GM12801 (cell line): Measurements from ENCODE around the gene CBS.

Experiments
- TF ChIP-seq, protein P1 (sequence below): IDR thresholded peaks from one replicate; pipeline ENCODE4 v1.5.1; 2011; ENCODE audit warnings: control low read depth; ENCODE audit not compliant: insufficient read length; ENCODE audit errors: extremely low read depth

CBS gene

GRCh38 chr21:43027846-43028731 lies 47.5 kb downstream of the CBS start:
- TF ChIP-seq, protein P1, sequence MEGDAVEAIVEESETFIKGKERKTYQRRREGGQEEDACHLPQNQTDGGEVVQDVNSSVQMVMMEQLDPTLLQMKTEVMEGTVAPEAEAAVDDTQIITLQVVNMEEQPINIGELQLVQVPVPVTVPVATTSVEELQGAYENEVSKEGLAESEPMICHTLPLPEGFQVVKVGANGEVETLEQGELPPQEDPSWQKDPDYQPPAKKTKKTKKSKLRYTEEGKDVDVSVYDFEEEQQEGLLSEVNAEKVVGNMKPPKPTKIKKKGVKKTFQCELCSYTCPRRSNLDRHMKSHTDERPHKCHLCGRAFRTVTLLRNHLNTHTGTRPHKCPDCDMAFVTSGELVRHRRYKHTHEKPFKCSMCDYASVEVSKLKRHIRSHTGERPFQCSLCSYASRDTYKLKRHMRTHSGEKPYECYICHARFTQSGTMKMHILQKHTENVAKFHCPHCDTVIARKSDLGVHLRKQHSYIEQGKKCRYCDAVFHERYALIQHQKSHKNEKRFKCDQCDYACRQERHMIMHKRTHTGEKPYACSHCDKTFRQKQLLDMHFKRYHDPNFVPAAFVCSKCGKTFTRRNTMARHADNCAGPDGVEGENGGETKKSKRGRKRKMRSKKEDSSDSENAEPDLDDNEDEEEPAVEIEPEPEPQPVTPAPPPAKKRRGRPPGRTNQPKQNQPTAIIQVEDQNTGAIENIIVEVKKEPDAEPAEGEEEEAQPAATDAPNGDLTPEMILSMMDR: no peak

DNA sequence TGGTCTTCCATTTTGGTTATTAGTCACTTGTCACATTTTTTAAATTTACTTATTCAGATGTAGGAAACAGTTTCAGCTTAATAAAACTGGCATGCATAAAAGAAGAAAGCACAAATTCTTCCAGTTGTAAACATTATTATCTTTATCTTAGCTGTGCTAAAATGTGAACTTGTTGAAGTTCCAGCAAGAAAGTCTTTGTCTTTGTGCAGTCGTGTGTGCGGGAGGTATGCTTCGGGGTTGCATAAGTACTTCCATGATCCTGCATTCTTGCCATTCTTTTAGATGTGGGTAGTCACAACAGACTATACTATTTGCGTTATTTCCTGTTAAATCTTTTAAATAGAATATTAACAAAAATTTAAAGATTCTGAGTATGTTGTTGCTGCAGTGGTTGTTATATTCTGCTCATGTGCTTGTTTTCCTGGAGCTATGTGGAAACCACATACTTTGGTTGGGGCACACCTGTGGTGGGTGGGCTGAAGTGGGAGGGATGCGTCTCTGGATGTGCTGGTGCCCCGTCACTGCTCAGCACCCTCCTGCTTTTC lies 49.9 kb downstream of the CBS start:
- TF ChIP-seq, protein P1: no peak

DNA sequence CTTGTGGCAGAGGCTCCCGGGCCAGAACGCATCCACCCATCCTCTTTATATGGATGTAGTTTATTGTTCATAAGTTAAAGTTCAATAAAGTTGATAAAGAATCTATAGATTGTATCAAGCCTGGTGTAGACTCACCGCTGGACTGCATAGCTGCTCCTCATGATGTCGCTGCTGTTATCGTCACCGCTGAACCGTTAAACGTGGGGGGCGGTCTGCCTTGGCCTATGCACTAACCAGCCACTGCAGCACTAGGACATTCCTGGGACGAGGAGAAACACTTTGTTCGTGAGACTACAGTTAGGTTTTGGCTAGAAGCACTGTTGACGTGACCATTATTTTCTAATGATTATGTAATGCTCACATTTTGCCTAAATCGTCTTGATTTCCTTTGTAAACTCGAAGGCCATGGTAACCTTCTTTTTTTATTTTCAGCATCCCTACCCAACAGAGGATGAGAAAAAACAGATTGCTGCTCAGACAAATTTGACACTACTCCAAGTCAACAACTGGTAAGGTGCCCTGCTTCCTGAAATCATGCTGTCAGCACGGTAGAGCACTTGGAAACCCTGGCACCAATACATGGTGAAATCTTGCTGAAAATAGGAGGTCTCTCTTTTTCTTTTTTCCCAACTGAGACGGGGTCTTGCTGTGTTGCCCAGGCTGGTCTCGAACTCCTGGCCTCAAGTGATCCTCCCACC lies 51.0 kb downstream of the CBS start:
- TF ChIP-seq, protein P1: no peak

GRCh38 chr21:43023175-43023574 lies 52.5 kb downstream of the CBS start:
- TF ChIP-seq, protein P1: no peak

DNA sequence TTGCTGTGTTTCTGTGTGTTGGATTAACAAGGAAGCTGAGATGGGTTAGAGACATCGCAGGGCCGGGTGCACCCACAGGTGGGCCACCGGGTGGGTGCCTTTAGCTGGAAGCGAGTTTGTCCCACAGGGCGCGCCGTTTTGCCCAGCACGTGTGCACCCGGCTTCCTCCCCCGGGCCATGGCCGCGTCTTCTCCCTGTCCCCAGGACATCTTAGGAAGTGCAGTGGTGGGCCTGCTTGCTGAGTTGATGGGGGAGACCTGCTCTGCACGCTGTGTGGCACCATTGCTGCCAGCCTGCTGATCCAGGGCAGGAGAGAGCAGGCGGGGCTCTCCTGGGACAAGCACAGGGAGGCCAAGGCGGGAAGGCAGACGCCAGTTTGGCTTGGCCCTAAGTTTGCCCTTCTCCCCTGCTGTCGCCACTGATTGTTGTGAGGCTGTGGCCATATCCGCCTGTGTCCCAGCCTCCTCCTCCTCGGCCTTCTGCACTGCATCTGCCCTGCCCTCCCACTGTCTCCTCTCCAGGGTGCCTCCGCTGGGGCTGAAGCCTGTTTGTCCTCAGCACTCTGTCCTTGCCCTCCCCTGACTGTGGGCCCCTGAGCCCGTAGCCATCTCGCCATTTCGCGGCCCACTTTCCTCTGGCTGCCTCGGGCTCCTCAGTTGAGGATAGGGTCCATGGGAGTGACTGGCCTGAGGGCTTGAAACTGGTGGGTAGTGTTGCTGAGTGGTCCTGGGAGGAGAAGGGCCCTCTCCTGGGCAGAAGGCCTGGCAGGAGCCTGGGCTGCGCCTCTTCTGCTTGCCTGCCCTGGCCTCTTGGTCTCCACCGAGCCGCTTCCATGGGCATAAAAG lies 53.7 kb downstream of the CBS start:
- TF ChIP-seq, protein P1: no peak

DNA sequence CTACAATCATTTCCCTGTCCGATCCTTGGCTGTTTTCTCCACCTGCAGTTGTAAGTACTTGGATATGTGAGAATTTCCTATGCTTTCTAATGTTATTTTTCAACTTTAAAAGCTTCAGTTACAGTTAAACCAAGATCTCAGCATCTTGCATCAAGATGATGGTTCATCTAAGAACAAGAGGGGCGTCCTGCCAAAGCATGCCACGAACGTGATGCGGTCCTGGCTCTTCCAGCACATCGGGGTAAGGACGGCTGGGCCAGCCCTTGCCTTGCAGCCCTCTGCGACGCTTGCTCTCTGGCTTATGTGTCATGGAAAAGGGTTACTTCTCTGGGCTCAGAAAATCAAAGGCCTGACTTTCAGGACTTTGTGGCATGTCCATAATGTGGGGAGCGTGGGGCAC lies 54.4 kb downstream of the CBS start:
- TF ChIP-seq, protein P1: no peak

- TF ChIP-seq, protein P1: no peak
Observed at GRCh38 chr21:43020771-43021170, 54.9 kb downstream of the CBS start.
